ENCODE measurements around the gene SOCS3.

The SOCS3 gene

DNA sequence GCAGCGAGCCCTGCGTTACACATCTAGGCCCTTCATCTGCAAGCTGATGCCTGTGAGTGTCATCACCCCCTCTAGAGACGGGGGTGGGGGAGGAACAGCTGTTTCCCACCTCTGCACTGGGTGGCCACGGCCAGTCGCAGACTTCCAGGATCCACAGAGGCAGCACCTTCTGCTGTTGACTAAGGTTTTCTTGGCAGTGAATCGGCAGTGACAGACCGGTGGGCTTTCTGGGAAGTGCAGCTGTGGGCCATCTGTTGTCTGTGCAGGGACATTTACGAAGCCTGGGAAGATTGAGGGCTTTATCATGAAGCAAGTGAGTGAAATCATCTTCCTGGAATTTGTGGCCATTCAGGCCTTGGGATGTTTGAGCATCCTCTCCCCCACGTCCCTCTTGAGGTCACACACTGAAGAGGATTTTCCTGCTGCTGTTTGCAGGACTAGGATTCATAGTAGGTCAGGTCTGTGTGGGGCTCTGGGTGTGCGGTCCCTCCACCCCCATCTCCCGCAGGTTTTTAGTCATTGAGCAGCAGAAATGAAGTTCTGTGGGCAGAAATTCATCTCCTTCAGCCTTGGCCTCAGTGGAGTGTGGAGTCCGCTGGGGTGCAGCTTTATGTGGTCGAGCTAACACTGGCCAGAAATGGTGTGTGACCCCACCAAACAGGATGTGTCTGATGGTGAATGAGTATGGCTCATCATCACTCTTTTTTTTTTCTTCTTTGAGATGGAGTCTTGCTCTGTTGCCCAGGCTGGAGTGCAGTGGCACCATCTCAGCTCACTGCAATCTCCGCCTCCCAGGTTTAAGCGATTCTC is 30.6 kb upstream of the SOCS3 start:
- no peak for DNase-seq (ENCODE audit: low spot score)

GRCh38 chr17:78387977-78388941 is 28.4 kb upstream of the SOCS3 start:
- DNase-seq (ENCODE audit: low spot score): peak; percentile 41

GRCh38 chr17:78384479-78385175 is 24.8 kb upstream of the SOCS3 start:
- DNase-seq (ENCODE audit: low spot score): no peak

DNA sequence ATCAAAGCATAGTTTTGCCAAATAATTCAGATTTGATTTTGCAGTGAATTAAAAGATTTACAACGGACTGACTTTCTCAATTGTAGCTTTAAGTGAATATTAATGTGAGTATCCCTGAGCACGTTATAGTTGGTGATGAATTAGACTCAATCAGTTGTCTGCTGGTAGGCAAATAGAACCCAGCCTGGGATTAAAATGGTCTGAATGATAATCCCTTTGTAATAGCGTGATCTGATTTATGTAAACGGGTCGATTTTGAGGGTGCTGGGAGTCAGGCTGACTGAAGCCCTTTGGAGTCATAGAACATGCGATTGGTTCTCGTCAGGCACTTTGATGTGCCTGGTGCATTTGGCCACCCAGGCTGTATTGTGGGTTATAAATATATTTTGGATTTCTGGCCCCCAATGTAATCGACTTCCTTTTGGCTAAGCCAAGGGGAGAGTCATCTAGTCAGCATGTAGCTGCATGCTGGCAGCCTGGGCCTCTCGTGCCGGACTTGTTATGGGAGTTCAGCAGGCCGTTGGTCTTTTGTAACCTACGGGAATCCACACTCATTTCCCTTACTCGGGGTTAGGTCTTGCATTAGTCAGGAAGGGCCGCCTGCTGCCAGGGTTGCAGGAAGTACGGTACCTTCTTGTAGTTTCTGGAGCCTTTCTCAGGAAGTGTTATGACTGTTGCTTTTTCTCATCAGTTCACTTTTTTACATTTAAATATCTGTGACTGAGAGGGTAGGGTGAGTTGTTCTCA is 24.0 kb upstream of the SOCS3 start:
- DNase-seq (ENCODE audit: low spot score): no peak

GRCh38 chr17:78381601-78382232 is 21.8 kb upstream of the SOCS3 start:
- no peak for DNase-seq (ENCODE audit: low spot score)

GRCh38 chr17:78380370-78380769 is 20.5 kb upstream of the SOCS3 start:
- DNase-seq (ENCODE audit: low spot score): no peak

DNA sequence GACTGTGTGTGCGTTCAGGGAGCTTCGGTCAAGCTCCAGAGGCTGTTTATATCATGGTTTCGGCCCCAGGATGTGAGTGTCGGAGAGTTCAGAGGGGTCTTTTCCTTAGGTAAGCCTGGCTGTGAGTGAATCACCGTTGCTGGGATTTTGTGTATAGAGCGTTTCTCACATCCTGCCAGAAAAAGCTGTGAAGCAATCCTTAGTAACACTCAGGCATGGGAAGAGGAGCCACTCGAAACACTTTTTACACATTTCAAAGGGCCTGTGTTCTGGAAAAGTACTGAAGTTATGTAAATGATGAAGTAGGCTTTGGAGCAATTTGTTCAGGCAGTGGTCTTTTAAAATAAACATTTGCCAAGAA is 19.2 kb upstream of the SOCS3 start:
- DNase-seq (ENCODE audit: low spot score): no peak

GRCh38 chr17:78378225-78379130 is 18.6 kb upstream of the SOCS3 start, which contains the start of gene PGS1:
Gene PGS1 (plus strand): TSS chr17:78378649. CDS start chr17:78378666, 17 bp downstream.
- DNase-seq (ENCODE audit: low spot score): peak; percentile 74

- DNase-seq (ENCODE audit: low spot score): no peak
Observed at GRCh38 chr17:78377858-78378224, 18.0 kb upstream of the SOCS3 start.

GRCh38 chr17:78376161-78376560 is 16.3 kb upstream of the SOCS3 start:
- no peak for DNase-seq (ENCODE audit: low spot score)

GRCh38 chr17:78375401-78376151 is 15.7 kb upstream of the SOCS3 start:
- no peak for DNase-seq (ENCODE audit: low spot score)

GRCh38 chr17:78374631-78375274 is 14.9 kb upstream of the SOCS3 start:
- no peak for DNase-seq (ENCODE audit: low spot score)

- no peak for DNase-seq (ENCODE audit: low spot score)
Observed at GRCh38 chr17:78374189-78374588, 14.3 kb upstream of the SOCS3 start.

DNA sequence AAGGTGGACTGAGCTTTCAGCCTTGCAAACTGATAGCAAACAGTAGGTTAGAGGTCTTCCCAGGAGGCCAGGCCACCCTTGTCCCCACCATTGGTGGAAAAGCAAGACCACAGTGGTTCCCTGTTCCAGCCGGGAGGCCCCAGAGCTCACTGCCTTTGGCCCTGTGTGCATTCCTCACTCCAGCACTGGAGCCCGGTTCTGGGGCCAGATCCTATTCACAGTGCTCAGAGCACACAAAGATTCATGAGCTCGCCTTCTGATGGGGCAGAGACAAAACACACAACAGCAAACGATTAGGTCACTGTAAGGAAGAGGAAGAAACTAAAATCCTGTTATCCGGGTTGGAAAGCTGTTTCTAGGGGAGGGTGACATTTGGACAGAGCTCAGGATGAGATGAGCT is 13.0 kb upstream of the SOCS3 start:
- no peak for DNase-seq (ENCODE audit: low spot score)

GRCh38 chr17:78371056-78371455 is 11.2 kb upstream of the SOCS3 start:
- DNase-seq (ENCODE audit: low spot score): no peak

GRCh38 chr17:78369791-78370381 is 10.0 kb upstream of the SOCS3 start:
- no peak for DNase-seq (ENCODE audit: low spot score)

DNA sequence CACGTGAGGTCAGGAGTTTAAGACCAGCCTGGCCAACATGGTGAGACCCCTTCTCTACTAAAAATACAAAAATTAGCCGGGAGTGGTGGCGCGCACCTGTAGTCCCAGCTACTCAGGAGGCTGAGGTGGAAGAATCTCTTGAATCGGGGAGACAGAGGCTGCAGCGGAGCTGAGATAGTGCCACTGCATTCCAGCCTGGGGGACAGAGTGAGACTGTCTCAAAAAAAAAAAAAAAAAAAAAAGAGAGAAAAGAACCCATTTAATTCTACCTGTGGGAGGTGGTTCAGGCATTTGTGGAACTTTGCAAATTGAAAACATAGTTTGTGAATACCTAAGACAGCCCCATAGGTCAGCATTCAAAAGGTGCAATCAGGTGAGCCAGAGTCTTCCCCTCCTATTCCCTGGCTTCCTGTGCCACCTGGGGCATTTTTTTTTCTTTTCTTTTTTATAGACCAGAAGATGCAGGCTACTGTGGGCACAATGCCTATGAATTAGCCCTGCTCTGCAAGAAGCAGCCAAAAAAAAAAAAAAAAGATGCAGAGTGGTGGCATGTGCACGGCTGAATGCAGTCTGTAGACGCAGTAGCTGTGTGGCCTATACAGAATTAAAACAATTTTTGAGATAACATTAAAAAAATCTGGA is 9.1 kb upstream of the SOCS3 start:
- DNase-seq (ENCODE audit: low spot score): no peak

GRCh38 chr17:78368348-78368747 is 8.5 kb upstream of the SOCS3 start:
- DNase-seq (ENCODE audit: low spot score): no peak

All from putamen (tissue), 1 donor.